IMR-90 (cell line): Measurements from ENCODE around the gene FIBCD1. TPM values are rescaled to one million over a fixed set of nuclear protein-coding genes. Genes with fewer than 3 reads are reported as not detected.

ENCODE experiments used
- ATAC-seq: fragments of 200-7000 bp; cut with Tn5 transposase; 2 replicates; pipeline ENCODE4 v1.9.1; 2020; ENCODE audit warnings: low read depth, mild to moderate bottlenecking, moderate library complexity
- BruUV-seq: library from RNA; stranded (reverse); fragments of 400-500 nt; replicated peaks from 2 replicates; lab custom pipeline; 2021; lab: Mats Ljungman, UMichigan
- CTCF ChIA-PET: fragments of 300-600 bp; formaldehyde crosslinking; extraction: SDS; loops from one replicate; lab custom pipeline; 2021; ENCODE audit warnings: antibody characterized with exemption; lab: Yijun Ruan, JAX
- POLR2A ChIA-PET: fragments of 300-600 bp; sonication (Branson Sonifier 250); formaldehyde crosslinking; loops from one replicate; lab custom pipeline; 2022; ENCODE audit warnings: antibody characterized with exemption; ENCODE audit not compliant: unreplicated experiment; lab: Charles Lee
- DNase-seq: peaks from one replicate; pipeline ENCODE4 v3.0.0; 2013
- H2AFZ ChIP-seq: replicated peaks from 2 replicates; pipeline ENCODE3; 2013; ENCODE audit warnings: low read length, mild to moderate bottlenecking; ENCODE audit not compliant: poor library complexity
- H2AK5ac ChIP-seq: 2 replicates; pipeline ENCODE4 v1.6.1; 2013; ENCODE audit warnings: low read depth, low read length, inconsistent platforms
- H2AK9ac ChIP-seq: replicated peaks from 2 replicates; pipeline ENCODE3; 2013; ENCODE audit warnings: mild to moderate bottlenecking, low read depth, low read length, moderate library complexity; ENCODE audit not compliant: poor library complexity
- H2BK120ac ChIP-seq: 2 replicates; pipeline ENCODE4 v1.6.1; 2013; ENCODE audit warnings: low read depth, low read length, inconsistent platforms
- H2BK15ac ChIP-seq: 3 replicates; pipeline ENCODE4 v1.6.1; 2013; ENCODE audit warnings: low read depth, low read length, inconsistent platforms
- H2BK20ac ChIP-seq: 2 replicates; pipeline ENCODE4 v1.6.1; 2013; ENCODE audit warnings: low read depth, mild to moderate bottlenecking, inconsistent platforms, low read length, moderate library complexity
- H2BK5ac ChIP-seq: 2 replicates; pipeline ENCODE4 v1.6.1; 2013; ENCODE audit warnings: mild to moderate bottlenecking, low read depth, low read length, inconsistent platforms; ENCODE audit not compliant: poor library complexity, severe bottlenecking
- H3K14ac ChIP-seq: replicated peaks from 2 replicates; pipeline ENCODE4 v1.6.1; 2013; ENCODE audit warnings: low read depth, low read length, inconsistent platforms
- H3K18ac ChIP-seq: 2 replicates; pipeline ENCODE4 v1.6.1; 2013; ENCODE audit warnings: low read depth, low read length, control low read depth
- H3K23ac ChIP-seq: 2 replicates; pipeline ENCODE4 v1.6.1; 2013; ENCODE audit warnings: low read depth, low read length, inconsistent platforms
- H3K27ac ChIP-seq: 2 replicates; pipeline ENCODE4 v1.5.1; 2013; ENCODE audit warnings: mild to moderate bottlenecking, control low read depth, low read length; ENCODE audit not compliant: insufficient read depth
- H3K27me3 ChIP-seq: 2 replicates; pipeline ENCODE4 v1.6.1; 2013; ENCODE audit warnings: low read length; ENCODE audit not compliant: control insufficient read depth, insufficient read depth
- H3K36me3 ChIP-seq: 2 replicates; pipeline ENCODE4 v1.6.1; 2013; ENCODE audit warnings: low read length, mixed read lengths; ENCODE audit not compliant: control insufficient read depth, insufficient read depth
- H3K4ac ChIP-seq: 2 replicates; pipeline ENCODE4 v1.6.1; 2013; ENCODE audit warnings: low read depth, low read length, inconsistent platforms
- H3K4me1 ChIP-seq: 2 replicates; pipeline ENCODE4 v1.6.1; 2013; ENCODE audit warnings: low read length, mixed read lengths; ENCODE audit not compliant: control insufficient read depth, insufficient read depth
- H3K4me2 ChIP-seq: 2 replicates; pipeline ENCODE4 v1.6.1; 2013; ENCODE audit warnings: low read depth, mild to moderate bottlenecking, control low read depth, low read length, moderate library complexity
- H3K4me3 ChIP-seq: 2 replicates; pipeline ENCODE4 v1.5.1; 2013; ENCODE audit warnings: low read depth, mild to moderate bottlenecking, control low read depth, low read length, moderate library complexity; ENCODE audit not compliant: insufficient read depth
- H3K56ac ChIP-seq: 2 replicates; pipeline ENCODE4 v1.6.1; 2013; ENCODE audit warnings: low read length, inconsistent platforms; ENCODE audit not compliant: insufficient read depth; ENCODE audit errors: extremely low read depth
- H3K79me1 ChIP-seq, 2 experiments: 2 replicates each; pipeline ENCODE4 v1.6.1; 2013; ENCODE audit warnings: low read length in 2 of 2, inconsistent platforms in 1 of 2, low read depth in 1 of 2
- H3K9ac ChIP-seq: 2 replicates; pipeline ENCODE4 v1.6.1; 2013; ENCODE audit warnings: low read depth, low read length, control low read depth
- H3K9me1 ChIP-seq: 2 replicates; pipeline ENCODE4 v1.6.1; 2013; ENCODE audit warnings: low read length, inconsistent platforms; ENCODE audit not compliant: insufficient read depth
- H3K9me3 ChIP-seq: 2 replicates; pipeline ENCODE4 v1.6.1; 2013; ENCODE audit warnings: low read length; ENCODE audit not compliant: control insufficient read depth, insufficient read depth
- H4K20me1 ChIP-seq: 2 replicates; pipeline ENCODE4 v1.6.1; 2013; ENCODE audit warnings: low read length, inconsistent platforms; ENCODE audit not compliant: insufficient read depth
- H4K5ac ChIP-seq: 2 replicates; pipeline ENCODE4 v1.6.1; 2013; ENCODE audit warnings: mild to moderate bottlenecking, low read depth, low read length, control low read depth
- H4K8ac ChIP-seq, 2 experiments: 2 replicates each; pipeline ENCODE4 v1.6.1; 2013; ENCODE audit warnings: low read depth in 2 of 2, low read length in 2 of 2, control low read depth in 1 of 2, inconsistent platforms in 1 of 2
- H4K91ac ChIP-seq: 2 replicates; pipeline ENCODE4 v1.6.1; 2013; ENCODE audit warnings: low read depth, low read length, inconsistent platforms; ENCODE audit not compliant: insufficient read depth
- BHLHE40 ChIP-seq: fragments of 150-350 bp; IDR thresholded peaks from 2 replicates; pipeline ENCODE4 v1.6.1; 2016; ENCODE audit warnings: mild to moderate bottlenecking, low read depth, low read length
- ELK1 ChIP-seq: fragments of 150-350 bp; IDR thresholded peaks from 2 replicates; pipeline ENCODE4 v1.6.1; 2016; ENCODE audit warnings: low read depth, mild to moderate bottlenecking, low read length, moderate library complexity, borderline replicate concordance
- MAFK ChIP-seq: IDR thresholded peaks from 2 replicates; pipeline ENCODE4 v1.6.1; 2012; ENCODE audit warnings: low read depth, low read length, improper control_type of control experiment
- MXI1 ChIP-seq: IDR thresholded peaks from 2 replicates; pipeline ENCODE4 v1.6.1; 2012; ENCODE audit warnings: low read depth, mild to moderate bottlenecking, low read length, moderate library complexity, borderline replicate concordance
- RAD21 ChIP-seq: IDR thresholded peaks from 2 replicates; pipeline ENCODE4 v1.6.1; 2012; ENCODE audit warnings: low read length, improper control_type of control experiment
- SMC3 ChIP-seq: fragments of 150-350 bp; IDR thresholded peaks from 2 replicates; pipeline ENCODE4 v1.6.1; 2016; ENCODE audit warnings: low read depth, mild to moderate bottlenecking, antibody characterized with exemption, low read length, moderate library complexity
- WGBS, 2 experiments: methylation state at CpG; one replicate each; pipeline versions ENCODE4 v1.1.5 to v1.1.7; 2013; ENCODE audit warnings: missing lambda C conversion rate in 2 of 2; ENCODE audit not compliant: insufficient read length in 1 of 2; ENCODE audit errors: extremely low coverage in 2 of 2; 5-methylcytosine and 5-hydroxymethylcytosine counted together
- dilution Hi-C: fragments of 300-500 bp; cut with HindIII; formaldehyde crosslinking; loops from one replicate; pipeline ENCODE4 v1.14.3; 2018; ENCODE audit warnings: low sequenced_read_pairs; ENCODE audit not compliant: unreplicated experiment
- in situ Hi-C: fragments of 300-500 bp; cut with MboI; formaldehyde crosslinking; loops from 3 replicates; pipeline ENCODE4 v1.14.3; 2019; ENCODE audit warnings: low sequenced_read_pairs, inconsistent platforms, mixed read lengths
- intact Hi-C: fragments of 100-400 bp; cut with micrococcal nuclease; formaldehyde crosslinking; loops from 2 replicates; pipeline ENCODE4 v1.10.0; 2022
- polyA plus RNA-seq, 3 experiments: library from polyadenylated mRNA; depleted of rRNA; stranded (reverse); fragments of >200 nt; gene quantifications; 2 replicates each; pipeline ENCODE4 v1.2.3, GENCODE V29; 2012; ENCODE audit warnings: low replicate concordance in 1 of 3
- total RNA-seq: library from RNA; depleted of rRNA; stranded (reverse); fragments of >200 nt; gene quantifications from 2 replicates; pipeline ENCODE4 v1.2.3, GENCODE V29; 2012

Gene FIBCD1
- total and polyA plus RNA-seq, 2 of the 4 experiments (the other 2 are of a cell fraction): 1.1 to 10.1 TPM

GRCh38 chr9:130890124-130890523, 48.9 kb downstream of the FIBCD1 start:
- Histone ChIP-seq H3K4ac (no peak overlapping the region), H3K79me1 (peaks cover 17 to 43% of the 10 kb centered on the region in 2 experiments), H3K9me3 (no peaks in the 10 kb centered on the region), H3K23ac (no peak overlapping the region), H3K4me2 (no peak overlapping the region), H3K36me3 (peaks cover 80% of the 10 kb centered on the region), H2BK5ac (no peak overlapping the region), H3K27ac (no peak overlapping the region), H3K14ac (no peak overlapping the region), H4K91ac (no peak overlapping the region), H3K4me3 (no peak overlapping the region), H2BK15ac (no peak overlapping the region), H2BK120ac (no peak overlapping the region), H2AK9ac (no peak overlapping the region), H2AFZ (no peak overlapping the region), H4K8ac (no peak overlapping the region), H3K18ac (no peak overlapping the region), H2BK20ac (no peak overlapping the region), H2AK5ac (no peak overlapping the region), H4K20me1 (peaks cover 42% of the 10 kb centered on the region), H3K9me1 (peaks cover 4% of the 10 kb centered on the region; the same call in 1 of the 2 replicates), H3K4me1 (peaks cover 15% of the 10 kb centered on the region; the same call in 1 of the 2 replicates), H3K27me3 (no peaks in the 10 kb centered on the region), H3K56ac (no peak overlapping the region), H3K9ac (no peak overlapping the region), H4K5ac (no peak overlapping the region)
- dilution Hi-C loops (no loop called here), intact Hi-C loops (loop anchor here (5.0 kb wide), 3 partner anchors 47 to 157 kb away; partner anchors contain the start of gene FIBCD1), in situ Hi-C loops (no loop called here)
- ATAC-seq: no peak
- 86% methylated on average over 3 of the region's 9 CpGs; no CpG with 5 or more reads in 1 of the 2 experiments for WGBS, 2 experiments
- CTCF ChIA-PET: interaction anchor here (1.3 kb wide), 2 partner anchors 9 to 189 kb away, joined by 3 to 4 read pairs; no protein-coding TSS in a partner anchor
- DNase-seq: no peak
- POLR2A ChIA-PET: no interaction called here
- BruUV-seq: no TSS peak
- TF ChIP-seq MAFK (no peak), ELK1 (no peak), RAD21 (no peak), BHLHE40 (no peak), SMC3 (no peak), MXI1 (no peak)
